GM12878 (cell line): Measurements from ENCODE around the gene SEPHS1. TPM values are rescaled to one million over a fixed set of nuclear protein-coding genes. Genes with fewer than 3 reads are reported as not detected.
"Not testable (repeated sequence)": the region's sequence is repeated elsewhere in the genome, so short reads cannot be mapped to it uniquely, and the experiment has no call there.

Experiments used
- ATAC-seq: fragments of 200-7000 bp; cut with Tn5 transposase; 3 replicates; pipeline ENCODE4 v1.9.1; 2020; ENCODE audit warnings: mild to moderate bottlenecking, moderate library complexity
- BruUV-seq: library from RNA; stranded (reverse); fragments of 400-500 nt; replicated peaks from 2 replicates; lab custom pipeline; 2021; lab: Mats Ljungman, UMichigan
- CTCF ChIA-PET: fragments of 300-600 bp; sonication (Branson Sonifier 250); formaldehyde crosslinking; extraction: SDS; loops from one replicate; lab custom pipeline; 2021; ENCODE audit warnings: inconsistent platforms; lab: Yijun Ruan, JAX
- POLR2A ChIA-PET: fragments of 350-600 bp; formaldehyde crosslinking; extraction: SDS; loops from one replicate; lab custom pipeline; 2021; ENCODE audit warnings: inconsistent platforms; lab: Charles Lee
- RAD21 ChIA-PET: fragments of 300-600 bp; sonication (Branson Sonifier 250); formaldehyde crosslinking; loops from one replicate; lab custom pipeline; 2023; ENCODE audit warnings: antibody characterized with exemption; ENCODE audit not compliant: unreplicated experiment; lab: Charles Lee
- SMC1A ChIA-PET: fragments of 300-600 bp; sonication (Branson Sonifier 250); formaldehyde crosslinking; loops from one replicate; lab custom pipeline; 2023; ENCODE audit not compliant: unreplicated experiment, uncharacterized antibody; lab: Charles Lee
- DNase-seq: peaks from one replicate; pipeline ENCODE4 v3.0.0-alpha.2; 2011; ENCODE audit warnings: low read depth, low spot score
- FAIRE-seq: peaks from 3 replicates; lab custom pipeline; 2011; peaks lifted over from hg19 to GRCh38; lab: Jason Lieb, UNC
- H2AFZ ChIP-seq: 2 replicates; pipeline ENCODE4 v1.6.0; 2011; ENCODE audit warnings: low read depth, low read length, control low read depth; ENCODE audit not compliant: control insufficient read depth
- H3K27ac ChIP-seq: 2 replicates; pipeline ENCODE4 v1.5.1; 2011; ENCODE audit warnings: control low read depth; ENCODE audit not compliant: control insufficient read depth, insufficient read depth
- H3K27me3 ChIP-seq, 2 experiments: replicated peaks in 1 of 2; 2 replicates each; pipeline versions ENCODE4 v1.6.0 to v1.6.1; 2011; ENCODE audit warnings: low read length in 1 of 2; ENCODE audit not compliant: control insufficient read depth in 2 of 2, insufficient read depth in 2 of 2
- H3K36me3 ChIP-seq, 2 experiments: 2 replicates each; pipeline ENCODE4 v1.5.1; 2011; ENCODE audit warnings: low read length in 1 of 2; ENCODE audit not compliant: control insufficient read depth in 2 of 2, insufficient read depth in 2 of 2
- H3K4me1 ChIP-seq: 2 replicates; pipeline ENCODE4 v1.6.1; 2011; ENCODE audit warnings: mild to moderate bottlenecking, low read length, moderate library complexity, mixed read lengths; ENCODE audit not compliant: control insufficient read depth, insufficient read depth
- H3K4me2 ChIP-seq: 2 replicates; pipeline ENCODE4 v1.6.0; 2011; ENCODE audit warnings: control low read depth; ENCODE audit not compliant: control insufficient read depth, insufficient read depth
- H3K4me3 ChIP-seq: fragments of 200-600 bp; sonication (generic); 2 replicates; pipeline ENCODE4 v1.5.1; 2016
- H3K79me2 ChIP-seq: 2 replicates; pipeline ENCODE4 v1.6.0; 2011; ENCODE audit warnings: low read length; ENCODE audit not compliant: control insufficient read depth, insufficient read depth
- H3K9ac ChIP-seq: 2 replicates; pipeline ENCODE4 v1.8.0; 2011; ENCODE audit warnings: low read length, control low read depth, mixed read lengths; ENCODE audit not compliant: control insufficient read depth, insufficient read depth
- H3K9me3 ChIP-seq: replicated peaks from 3 replicates; pipeline ENCODE4 v1.5.1; 2011; ENCODE audit warnings: mild to moderate bottlenecking, low read length; ENCODE audit not compliant: control insufficient read depth, insufficient read depth
- H4K20me1 ChIP-seq: 2 replicates; pipeline ENCODE4 v1.6.0; 2011; ENCODE audit not compliant: control insufficient read depth, insufficient read depth
- FOXK2 ChIP-seq: fragments of 450-650 bp; IDR thresholded peaks from 2 replicates; pipeline ENCODE4 v1.6.1; 2017; ENCODE audit warnings: mild to moderate bottlenecking, moderate library complexity
- KDM1A ChIP-seq: fragments of 200-600 bp; sonication (generic); IDR thresholded peaks from 2 replicates; pipeline ENCODE4 v1.6.1; 2016; ENCODE audit warnings: borderline replicate concordance
- NFYA ChIP-seq: IDR thresholded peaks from 2 replicates; pipeline ENCODE4 v1.6.1; 2011; ENCODE audit warnings: low read depth, mild to moderate bottlenecking, low read length, improper control_type of control experiment, borderline replicate concordance
- TARDBP ChIP-seq: IDR thresholded peaks from 2 replicates; pipeline ENCODE4 v1.6.1; 2016; ENCODE audit warnings: borderline replicate concordance
- WRNIP1 ChIP-seq: IDR thresholded peaks from 2 replicates; pipeline ENCODE4 v1.6.1; 2011; ENCODE audit warnings: low read depth, low read length, improper control_type of control experiment, borderline replicate concordance
- ZNF207 ChIP-seq: fragments of 450-650 bp; IDR thresholded peaks from 2 replicates; pipeline ENCODE4 v1.6.1; 2014; ENCODE audit warnings: antibody characterized with exemption, mild to moderate bottlenecking, borderline replicate concordance
- whole genome bisulfite sequencing: methylation state at CpG from one replicate; pipeline ENCODE4 v1.1.6; 2016; ENCODE audit warnings: low lambda C conversion rate; ENCODE audit not compliant: insufficient replicate concordance, insufficient coverage; ENCODE audit errors: missing lambda C conversion rate; 5-methylcytosine and 5-hydroxymethylcytosine counted together
- in situ Hi-C: fragments of 300-500 bp; cut with MboI; formaldehyde crosslinking; loops from 9 replicates; pipeline ENCODE4 v1.14.3; 2018; ENCODE audit warnings: mixed read lengths
- intact Hi-C: fragments of 100-400 bp; cut with micrococcal nuclease; formaldehyde crosslinking; loops from one replicate; pipeline ENCODE4 v1.14.2; 2022; ENCODE audit not compliant: unreplicated experiment
- polyA plus RNA-seq, 11 experiments: library from polyadenylated mRNA; depleted of rRNA in 4 of 11; unstranded in 6 of 11; stranded (reverse) in 5 of 11; fragments of >200 nt; fragmentation: Nextera tagmentation in 4 of 11; fragmentation: Illumina TruSeq in 1 of 11; extraction: Ambion mirVana in 4 of 11; extraction: Trizol in 1 of 11; gene quantifications; 1 replicate in 1 of 11; 2 replicates in 10 of 11; pipeline versions ENCODE4 v1.2.1 to v1.2.3, GENCODE V29; 2011 to 2016; ENCODE audit warnings: inconsistent platforms in 2 of 11, missing spikeins in 2 of 11, low read depth in 1 of 11
- total RNA-seq, 4 experiments: library from RNA; depleted of rRNA in 3 of 4; stranded (reverse); fragments of >200 nt in 3 of 4; fragmentation: Illumina TruSeq in 1 of 4; extraction: Trizol in 1 of 4; gene quantifications; 2 replicates each; pipeline versions ENCODE4 v1.2.1 to v1.2.3, GENCODE V29; 2013 to 2021

The SEPHS1 gene
- total and polyA plus RNA-seq, 10 of the 15 experiments (the other 5 are each of a cell fraction or from before 2014, with no cell fraction given), result 14.7 to 85.4 (median 48.5) TPM

GRCh38 chr10:13291061-13291460 is 57.0 kb downstream of the SEPHS1 start (continued):
- TF ChIP-seq ZNF207 (no peak), NFYA (no peak), WRNIP1 (no peak), TARDBP (no peak), KDM1A (no peak)
- TF ChIP-seq, all 136 proteins: peak for 0

- ChIA-PET RAD21 (interaction anchor here (0.7 kb wide), 1 partner anchor 18 kb away, joined by 3 read pairs; no protein-coding TSS in a partner anchor), POLR2A (no interaction called here), SMC1A (interaction anchor here (0.9 kb wide), 1 partner anchor 17 kb away, joined by 5 read pairs; no protein-coding TSS in a partner anchor), CTCF (no interaction called here)
- Histone ChIP-seq H4K20me1 (no peaks in the 10 kb centered on the region), H3K9me3 (no peaks in the 10 kb centered on the region), H3K4me1 (peaks cover 21% of the 10 kb centered on the region), H3K4me3 (no peak overlapping the region), H3K4me2 (no peak overlapping the region), H3K27me3 (no peaks in the 10 kb centered on the region), H3K9ac (no peak overlapping the region), H3K27ac (no peak overlapping the region), H3K79me2 (no peaks in the 10 kb centered on the region), H3K36me3 (no peaks in the 10 kb centered on the region), H2AFZ (no peak overlapping the region)
- TF ChIP-seq FOXK2, result no peak
- DNase-seq (no peak), FAIRE-seq (no peak), ATAC-seq (no peak)
- intact Hi-C loops, result no loop called here
- WGBS, result 39% methylated on average over 4 of the region's 4 CpGs
- in situ Hi-C loops, result no loop called here
- BruUV-seq, result no TSS peak
Observed at GRCh38 chr10:13284050-13284449, 64.0 kb downstream of the SEPHS1 start.

- H3K4me1 ChIP-seq, DNase-seq, BruUV-seq, intact Hi-C loops, H3K79me2 ChIP-seq, SMC1A ChIA-PET, H3K27me3 ChIP-seq, POLR2A ChIA-PET, H2AFZ ChIP-seq, CTCF ChIA-PET, H4K20me1 ChIP-seq, H3K9me3 ChIP-seq, H3K9ac ChIP-seq, FAIRE-seq, H3K4me3 ChIP-seq, in situ Hi-C loops, H3K27ac ChIP-seq, H3K4me2 ChIP-seq, ATAC-seq, H3K36me3 ChIP-seq: not testable (repeated sequence)
- 73% methylated on average over 6 of the region's 6 CpGs for WGBS
- RAD21 ChIA-PET, result interaction anchor here (1.0 kb wide), 1 partner anchor 10 kb away, joined by 3 read pairs; no protein-coding TSS in a partner anchor
Observed at GRCh38 chr10:13282348-13282747, 65.7 kb downstream of the SEPHS1 start.
